Measurements from ENCODE around the gene MMP1.

DNA sequence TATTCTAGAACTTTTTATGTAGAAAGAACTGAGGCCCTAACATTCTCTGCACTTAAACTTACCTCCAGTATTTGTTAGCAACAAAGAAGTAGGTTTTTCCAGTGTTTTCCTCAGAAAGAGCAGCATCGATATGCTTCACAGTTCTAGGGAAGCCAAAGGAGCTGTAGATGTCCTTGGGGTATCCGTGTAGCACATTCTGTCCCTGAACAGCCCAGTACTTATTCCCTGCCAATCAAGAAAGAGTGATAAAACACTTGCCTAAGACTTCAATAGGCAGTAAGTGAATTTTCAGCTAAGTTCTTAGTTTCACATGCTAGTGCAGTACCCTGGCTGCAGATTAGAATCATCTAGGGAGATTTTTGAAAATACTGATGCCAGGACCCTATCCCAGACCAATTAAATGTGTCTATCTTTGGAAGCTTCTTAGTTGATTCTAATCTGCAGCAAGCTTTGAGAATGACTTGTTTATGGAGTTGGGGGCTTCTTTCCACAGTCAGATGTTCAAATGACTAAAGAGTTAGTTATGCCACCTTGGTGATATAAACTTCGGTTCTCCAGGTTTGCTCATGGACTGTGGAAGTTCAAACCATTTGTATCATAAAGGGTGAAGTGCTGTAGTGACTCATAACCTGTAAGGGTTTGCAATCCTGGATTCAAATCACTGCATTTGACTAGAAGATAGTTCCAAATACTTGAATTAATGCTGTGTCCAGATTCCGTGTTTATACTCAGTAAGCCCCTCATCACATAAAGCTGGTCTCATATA, 6.5 kb downstream of the MMP1 start:
- TF ChIP-seq CTCF (conservative IDR thresholded peaks at IDR 0.05; ENCODE audit: low read depth, low read length) (no peak), CEBPB (IDR thresholded peaks at IDR 0.05; ENCODE audit: low read depth, low read length) (no peak), MAZ (IDR thresholded peaks at IDR 0.05; ENCODE audit: borderline replicate concordance, low read depth, low read length) (no peak), POLR2A (IDR thresholded peaks at IDR 0.05; ENCODE audit: low read depth, low read length) (no peak)

Data from IMR-90 (cell line).